GM18519 (cell line): Measurements from ENCODE around the gene KCNT1.

Source experiments
- ATAC-seq: cut with Tn5 transposase; IDR thresholded peaks from one replicate; pipeline ENCODE4 v1.9.1; 2021; ENCODE audit warnings: mild to moderate bottlenecking, moderate library complexity; ENCODE audit not compliant: unreplicated experiment, low FRiP score

The KCNT1 gene

GRCh38 chr9:135719472-135719871 lies 17.5 kb downstream of the KCNT1 start:
- ATAC-seq: no peak

- no peak for ATAC-seq
Observed at GRCh38 chr9:135722365-135722764, 20.4 kb downstream of the KCNT1 start.

- no peak for ATAC-seq
Observed at GRCh38 chr9:135724186-135724787, 22.3 kb downstream of the KCNT1 start.

- no peak for ATAC-seq
Observed at GRCh38 chr9:135726138-135726853, 24.3 kb downstream of the KCNT1 start.

GRCh38 chr9:135727257-135727875 lies 25.4 kb downstream of the KCNT1 start:
- no peak for ATAC-seq

GRCh38 chr9:135728436-135729110 lies 26.6 kb downstream of the KCNT1 start:
- ATAC-seq: no peak

GRCh38 chr9:135729480-135729879 lies 27.5 kb downstream of the KCNT1 start:
- ATAC-seq: no peak

GRCh38 chr9:135731454-135731853 lies 29.5 kb downstream of the KCNT1 start:
- ATAC-seq: no peak

GRCh38 chr9:135732569-135733257 lies 30.7 kb downstream of the KCNT1 start:
- ATAC-seq: no peak

GRCh38 chr9:135734616-135735144 lies 32.7 kb downstream of the KCNT1 start:
- no peak for ATAC-seq

- no peak for ATAC-seq
Observed at GRCh38 chr9:135736272-135736978, 34.4 kb downstream of the KCNT1 start.

GRCh38 chr9:135736979-135737839 lies 35.2 kb downstream of the KCNT1 start:
- no peak for ATAC-seq

- ATAC-seq: no peak
Observed at GRCh38 chr9:135737840-135738521, 36.0 kb downstream of the KCNT1 start.

GRCh38 chr9:135739271-135740220 lies 37.6 kb downstream of the KCNT1 start:
- no peak for ATAC-seq

GRCh38 chr9:135741276-135742219 lies 39.6 kb downstream of the KCNT1 start:
- ATAC-seq: no peak

GRCh38 chr9:135743021-135743420 lies 41.0 kb downstream of the KCNT1 start:
- ATAC-seq: no peak
